ENCODE measurements around the gene RAB28. TPM values are rescaled to one million over a fixed set of nuclear protein-coding genes. Genes with fewer than 3 reads are reported as not detected.
A peak's percentile ranks its signal among the peaks of the same experiment; 100 is the strongest.

RAB28 gene
- total and polyA plus RNA-seq, 9 of the 15 experiments (the other 6 are each of a cell fraction or from before 2014, with no cell fraction given), result 6.7 to 40.4 (median 23.0) TPM

DNA sequence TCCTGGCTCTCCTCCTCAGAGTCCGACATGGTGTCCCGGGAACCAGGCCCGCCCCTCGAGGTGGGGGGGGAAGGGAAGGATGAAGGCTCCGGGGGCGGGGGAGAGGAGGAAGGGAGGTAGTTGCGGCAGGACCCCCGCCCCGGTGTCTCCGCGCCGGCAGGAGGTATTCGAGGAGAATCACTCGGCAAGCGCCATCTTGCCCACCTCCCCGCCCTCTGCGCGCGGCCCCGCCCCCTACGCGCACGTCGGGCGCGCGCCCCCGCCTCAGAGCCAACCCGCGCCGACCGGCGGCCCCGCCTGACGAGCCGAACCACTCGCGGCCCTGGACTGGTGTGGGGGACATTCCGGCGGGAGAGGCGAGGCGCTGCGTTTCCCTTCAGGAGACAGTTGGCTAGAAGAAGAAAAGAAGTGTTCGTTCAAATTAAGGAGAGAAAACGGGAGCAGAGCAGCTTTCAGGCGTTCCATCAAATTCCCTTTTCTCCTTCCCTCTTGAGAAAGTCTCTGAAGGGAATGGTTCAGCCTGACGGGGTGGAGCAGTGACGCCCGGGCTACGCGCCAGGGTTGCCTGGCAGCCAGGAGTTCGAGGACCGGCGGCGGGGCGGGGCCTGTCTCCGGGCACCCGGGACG is at the start of gene RAB28 (continued):
- no peak for TF ChIP-seq ZBTB40 (IDR thresholded peaks at IDR 0.05)
- TF ChIP-seq ZBTB40 (CRISPR knock-in tag; IDR thresholded peaks at IDR 0.05), result no peak
- TF ChIP-seq, protein P1, sequence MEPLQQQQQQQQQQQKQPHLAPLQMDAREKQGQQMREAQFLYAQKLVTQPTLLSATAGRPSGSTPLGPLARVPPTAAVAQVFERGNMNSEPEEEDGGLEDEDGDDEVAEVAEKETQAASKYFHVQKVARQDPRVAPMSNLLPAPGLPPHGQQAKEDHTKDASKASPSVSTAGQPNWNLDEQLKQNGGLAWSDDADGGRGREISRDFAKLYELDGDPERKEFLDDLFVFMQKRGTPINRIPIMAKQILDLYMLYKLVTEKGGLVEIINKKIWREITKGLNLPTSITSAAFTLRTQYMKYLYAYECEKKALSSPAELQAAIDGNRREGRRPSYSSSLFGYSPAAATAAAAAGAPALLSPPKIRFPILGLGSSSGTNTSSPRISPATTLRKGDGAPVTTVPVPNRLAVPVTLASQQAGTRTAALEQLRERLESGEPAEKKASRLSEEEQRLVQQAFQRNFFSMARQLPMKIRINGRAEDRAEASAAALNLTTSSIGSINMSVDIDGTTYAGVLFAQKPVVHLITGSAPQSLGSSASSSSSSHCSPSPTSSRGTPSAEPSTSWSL (CRISPR knock-in tag; IDR thresholded peaks at IDR 0.05; ENCODE audit: borderline replicate concordance), result no peak
- TF ChIP-seq, protein P2, sequence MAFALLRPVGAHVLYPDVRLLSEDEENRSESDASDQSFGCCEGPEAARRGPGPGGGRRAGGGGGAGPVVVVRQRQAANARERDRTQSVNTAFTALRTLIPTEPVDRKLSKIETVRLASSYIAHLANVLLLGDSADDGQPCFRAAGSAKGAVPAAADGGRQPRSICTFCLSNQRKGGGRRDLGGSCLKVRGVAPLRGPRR (CRISPR knock-in tag; IDR thresholded peaks at IDR 0.05), result no peak
- no peak for TF ChIP-seq ETS2 (tag; IDR thresholded peaks at IDR 0.05; ENCODE audit: borderline replicate concordance, poor library complexity, severe bottlenecking)
- peak; percentile 63; the same call in 1 of the 2 replicates for TF ChIP-seq MXI1 (IDR thresholded peaks at IDR 0.05; ENCODE audit: low read depth, low read length)
- no peak for TF ChIP-seq ZNF655 (CRISPR knock-in tag; IDR thresholded peaks at IDR 0.05)
- no peak for TF ChIP-seq E2F4 (CRISPR knock-in tag; IDR thresholded peaks at IDR 0.05; ENCODE audit: low read depth)
- TF ChIP-seq, protein P3, sequence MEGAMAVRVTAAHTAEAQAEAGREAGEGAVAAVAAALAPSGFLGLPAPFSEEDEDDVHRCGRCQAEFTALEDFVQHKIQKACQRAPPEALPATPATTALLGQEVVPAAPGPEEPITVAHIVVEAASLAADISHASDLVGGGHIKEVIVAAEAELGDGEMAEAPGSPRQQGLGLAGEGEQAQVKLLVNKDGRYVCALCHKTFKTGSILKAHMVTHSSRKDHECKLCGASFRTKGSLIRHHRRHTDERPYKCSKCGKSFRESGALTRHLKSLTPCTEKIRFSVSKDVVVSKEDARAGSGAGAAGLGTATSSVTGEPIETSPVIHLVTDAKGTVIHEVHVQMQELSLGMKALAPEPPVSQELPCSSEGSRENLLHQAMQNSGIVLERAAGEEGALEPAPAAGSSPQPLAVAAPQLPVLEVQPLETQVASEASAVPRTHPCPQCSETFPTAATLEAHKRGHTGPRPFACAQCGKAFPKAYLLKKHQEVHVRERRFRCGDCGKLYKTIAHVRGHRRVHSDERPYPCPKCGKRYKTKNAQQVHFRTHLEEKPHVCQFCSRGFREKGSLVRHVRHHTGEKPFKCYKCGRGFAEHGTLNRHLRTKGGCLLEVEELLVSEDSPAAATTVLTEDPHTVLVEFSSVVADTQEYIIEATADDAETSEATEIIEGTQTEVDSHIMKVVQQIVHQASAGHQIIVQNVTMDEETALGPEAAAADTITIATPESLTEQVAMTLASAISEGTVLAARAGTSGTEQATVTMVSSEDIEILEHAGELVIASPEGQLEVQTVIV (CRISPR knock-in tag; IDR thresholded peaks at IDR 0.05; ENCODE audit: borderline replicate concordance), result no peak
- TF ChIP-seq KAT7 (CRISPR knock-in tag; IDR thresholded peaks at IDR 0.05; ENCODE audit: borderline replicate concordance), result no peak
